A549 (cell line): Measurements from ENCODE around the gene BCR. TPM values are rescaled to one million over a fixed set of nuclear protein-coding genes. Genes with fewer than 3 reads are reported as not detected.

Experiments used
- ATAC-seq, 2 experiments: fragments of 200-7000 bp in 1 of 2; fragments of >200 bp in 1 of 2; cut with Nextera tagmentation in 1 of 2; cut with Tn5 transposase in 1 of 2; 3 replicates each; pipeline versions ENCODE4 v1.8.0 to v1.9.1; 2018 to 2020; ENCODE audit warnings: mild to moderate bottlenecking in 1 of 2, moderate library complexity in 1 of 2
- CTCF ChIA-PET: fragments of 300-600 bp; sonication (Branson Sonifier 250); formaldehyde crosslinking; extraction: SDS; loops from one replicate; lab custom pipeline; 2021; ENCODE audit warnings: antibody characterized with exemption, inconsistent platforms; lab: Yijun Ruan, JAX
- POLR2A ChIA-PET: fragments of 350-600 bp; formaldehyde crosslinking; extraction: SDS; loops from one replicate; lab custom pipeline; 2021; ENCODE audit warnings: antibody characterized with exemption, inconsistent platforms; lab: Yijun Ruan, JAX
- DNase-seq, 2 experiments: peaks; one replicate each; pipeline versions ENCODE4 v3.0.0 to v3.0.0-alpha.2; 2011 to 2016; ENCODE audit warnings: low read depth in 1 of 2, low spot score in 1 of 2
- FAIRE-seq: peaks from 2 replicates; lab custom pipeline; 2011; peaks lifted over from hg19 to GRCh38; lab: Jason Lieb, UNC
- H3K27ac ChIP-seq, 2 experiments: fragments of >200 bp; sonication (Bioruptor Twin); formaldehyde crosslinking; 3 replicates each; pipeline ENCODE4 v1.5.1; 2016 to 2017
- H3K4me1 ChIP-seq: fragments of >200 bp; sonication (Bioruptor Twin); formaldehyde crosslinking; 3 replicates; pipeline ENCODE4 v1.6.1; 2016
- H3K4me2 ChIP-seq: fragments of >200 bp; sonication (Bioruptor Twin); formaldehyde crosslinking; 3 replicates; pipeline ENCODE4 v1.6.1; 2016
- H3K4me3 ChIP-seq: fragments of >200 bp; sonication (Bioruptor Twin); formaldehyde crosslinking; 3 replicates; pipeline ENCODE4 v1.5.1; 2016
- H3K9me3 ChIP-seq: fragments of >200 bp; sonication (Bioruptor Twin); formaldehyde crosslinking; 3 replicates; pipeline ENCODE4 v1.6.1; 2016
- CHD4 ChIP-seq: fragments of 200-600 bp; sonication (generic); IDR thresholded peaks from 2 replicates; pipeline ENCODE4 v1.6.1; 2016; ENCODE audit warnings: antibody characterized with exemption, mild to moderate bottlenecking, borderline replicate concordance
- EHMT2 ChIP-seq: fragments of 200-600 bp; sonication (generic); IDR thresholded peaks from 2 replicates; pipeline ENCODE4 v1.6.1; 2016; ENCODE audit warnings: antibody characterized with exemption, low read depth, mild to moderate bottlenecking, moderate library complexity
- ESRRA ChIP-seq: fragments of 150-350 bp; IDR thresholded peaks from 2 replicates; pipeline ENCODE4 v1.6.1; 2014; ENCODE audit warnings: mild to moderate bottlenecking, low read length, borderline replicate concordance
- FOSB ChIP-seq: fragments of 250-450 bp; sonication (Bioruptor Pico); IDR thresholded peaks from 2 replicates; pipeline ENCODE4 v1.5.0; 2020; ENCODE audit warnings: mild to moderate bottlenecking, moderate library complexity
- FOXS1 ChIP-seq: fragments of 250-450 bp; sonication (Bioruptor Pico); IDR thresholded peaks from 2 replicates; pipeline ENCODE4 v1.5.0; 2020; ENCODE audit warnings: mild to moderate bottlenecking, moderate library complexity
- HEYL ChIP-seq: fragments of 250-450 bp; sonication (Bioruptor Pico); IDR thresholded peaks from 2 replicates; pipeline ENCODE4 v1.8.0; 2021; ENCODE audit warnings: mild to moderate bottlenecking, moderate library complexity
- JUNB ChIP-seq: fragments of >200 bp; sonication (Bioruptor Twin); formaldehyde crosslinking; IDR thresholded peaks from 2 replicates; pipeline ENCODE4 v1.6.1; 2016
- KDM1A ChIP-seq: fragments of 200-600 bp; sonication (generic); IDR thresholded peaks from 2 replicates; pipeline ENCODE4 v1.6.1; 2016; ENCODE audit warnings: low read depth, mild to moderate bottlenecking
- KDM5A ChIP-seq: fragments of 200-600 bp; sonication (generic); IDR thresholded peaks from 2 replicates; pipeline ENCODE4 v1.6.1; 2016; ENCODE audit warnings: antibody characterized with exemption, mild to moderate bottlenecking
- MAZ ChIP-seq: fragments of 150-350 bp; IDR thresholded peaks from 2 replicates; pipeline ENCODE4 v1.6.1; 2014; ENCODE audit warnings: antibody characterized with exemption, low read depth, low read length, borderline replicate concordance
- MYC ChIP-seq: IDR thresholded peaks from 2 replicates; pipeline ENCODE4 v1.6.1; 2012; ENCODE audit warnings: mild to moderate bottlenecking, inconsistent platforms, low read length, improper control_type of control experiment, borderline replicate concordance
- NFE2L2 ChIP-seq: fragments of 150-350 bp; conservative IDR thresholded peaks from 2 replicates; pipeline ENCODE4 v1.6.1; 2014; ENCODE audit warnings: low read length
- NR3C1 ChIP-seq: fragments of >200 bp; sonication (Bioruptor Twin); formaldehyde crosslinking; IDR thresholded peaks from 3 replicates; pipeline ENCODE4 v1.6.1; 2017
- RAD21 ChIP-seq, 2 experiments: fragments of >200 bp in 1 of 2; sonication (Bioruptor Twin) in 1 of 2; formaldehyde crosslinking in 1 of 2; IDR thresholded peaks in 1 of 2; conservative IDR thresholded peaks in 1 of 2; 2 replicates in 1 of 2; 3 replicates in 1 of 2; pipeline ENCODE4 v1.6.1; 2012 to 2018; ENCODE audit warnings: inconsistent platforms in 1 of 2
- RFX5 ChIP-seq: fragments of 450-650 bp; IDR thresholded peaks from 2 replicates; pipeline ENCODE4 v1.7.1; 2014; ENCODE audit warnings: antibody characterized with exemption, mild to moderate bottlenecking, moderate library complexity
- ZFP36 ChIP-seq: fragments of 450-650 bp; IDR thresholded peaks from 2 replicates; pipeline ENCODE4 v1.6.1; 2014; ENCODE audit warnings: borderline replicate concordance; ENCODE audit not compliant: partially characterized antibody
- ZSCAN20 ChIP-seq: fragments of 250-450 bp; sonication (Bioruptor Pico); IDR thresholded peaks from 2 replicates; pipeline ENCODE4 v1.8.0; 2022; ENCODE audit warnings: mild to moderate bottlenecking, moderate library complexity
- WGBS: methylation state at CpG from one replicate; pipeline ENCODE4 v1.1.6; 2017; ENCODE audit errors: missing lambda C conversion rate; 5-methylcytosine and 5-hydroxymethylcytosine counted together
- polyA plus RNA-seq, 4 experiments: library from polyadenylated mRNA; depleted of rRNA in 3 of 4; stranded (reverse); fragments of >200 nt; fragmentation: RNase III in 1 of 4; extraction: RNeasy Plus Mini Kit Qiagen cat#74134 plus additional on column Dnase treatment in 1 of 4; gene quantifications; 2 replicates in 3 of 4; 3 replicates in 1 of 4; pipeline ENCODE4 v1.2.3, GENCODE V29; 2011 to 2017
- TF ChIP-seq, protein P1 (sequence below): fragments of 200-600 bp; sonication (generic); IDR thresholded peaks from 2 replicates; pipeline ENCODE4 v1.6.1; 2016; ENCODE audit warnings: antibody characterized with exemption, mild to moderate bottlenecking, moderate library complexity
- TF ChIP-seq, protein P2 (sequence below): IDR thresholded peaks from 2 replicates; pipeline ENCODE4 v1.6.1; 2012
- TF ChIP-seq, protein P3 (sequence below): fragments of >200 bp; sonication (Bioruptor Twin); formaldehyde crosslinking; IDR thresholded peaks from 3 replicates; pipeline ENCODE4 v1.5.1; 2016
- TF ChIP-seq, protein P4 (sequence below): fragments of 250-450 bp; sonication (Bioruptor Pico); IDR thresholded peaks from 2 replicates; pipeline ENCODE4 v1.5.0; 2021; ENCODE audit warnings: mild to moderate bottlenecking, moderate library complexity, borderline replicate concordance

Gene BCR
- polyA plus RNA-seq, 2 of the 4 experiments (the other 2 are of a cell fraction) = 14.7 to 16.4 TPM

DNA sequence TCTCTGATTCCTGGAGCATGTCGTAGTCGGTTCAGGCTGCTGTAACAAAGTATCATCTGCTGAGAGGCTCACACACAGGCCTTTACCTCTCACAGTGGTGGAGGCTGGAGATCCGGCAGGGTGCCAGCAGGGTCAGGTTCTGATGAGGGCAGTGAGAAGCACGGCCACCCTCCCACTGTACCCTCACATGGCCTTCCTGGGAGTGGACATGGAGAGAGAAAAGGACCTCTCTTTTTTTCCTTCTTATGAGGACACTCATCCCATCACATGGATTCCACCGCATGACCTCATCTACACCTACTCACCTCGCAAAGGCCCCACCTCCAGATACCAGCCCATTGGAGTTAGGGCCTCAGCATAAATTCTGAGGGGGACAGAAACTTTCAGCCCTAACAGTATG, 99.5 kb downstream of the BCR start:
- ATAC-seq (no peak), DNase-seq (no peak), FAIRE-seq (no peak)
- Histone ChIP-seq H3K4me1 (peaks cover 27% of the 10 kb centered on the region), H3K4me2 (no peak overlapping the region), H3K9me3 (no peaks in the 10 kb centered on the region), H3K27ac (no peak overlapping the region; a peak in 1 of 6 replicates), H3K4me3 (no peak overlapping the region)
- TF ChIP-seq NR3C1 (no peak), MAZ (no peak), FOSB (no peak), KDM5A (no peak), CHD4 (no peak), EHMT2 (no peak), JUNB (no peak), ZSCAN20 (CRISPR knock-in tag) (no peak), FOXS1 (CRISPR knock-in tag) (no peak), ZFP36 (no peak), MYC (no peak), RFX5 (no peak)
- TF ChIP-seq, protein P1, sequence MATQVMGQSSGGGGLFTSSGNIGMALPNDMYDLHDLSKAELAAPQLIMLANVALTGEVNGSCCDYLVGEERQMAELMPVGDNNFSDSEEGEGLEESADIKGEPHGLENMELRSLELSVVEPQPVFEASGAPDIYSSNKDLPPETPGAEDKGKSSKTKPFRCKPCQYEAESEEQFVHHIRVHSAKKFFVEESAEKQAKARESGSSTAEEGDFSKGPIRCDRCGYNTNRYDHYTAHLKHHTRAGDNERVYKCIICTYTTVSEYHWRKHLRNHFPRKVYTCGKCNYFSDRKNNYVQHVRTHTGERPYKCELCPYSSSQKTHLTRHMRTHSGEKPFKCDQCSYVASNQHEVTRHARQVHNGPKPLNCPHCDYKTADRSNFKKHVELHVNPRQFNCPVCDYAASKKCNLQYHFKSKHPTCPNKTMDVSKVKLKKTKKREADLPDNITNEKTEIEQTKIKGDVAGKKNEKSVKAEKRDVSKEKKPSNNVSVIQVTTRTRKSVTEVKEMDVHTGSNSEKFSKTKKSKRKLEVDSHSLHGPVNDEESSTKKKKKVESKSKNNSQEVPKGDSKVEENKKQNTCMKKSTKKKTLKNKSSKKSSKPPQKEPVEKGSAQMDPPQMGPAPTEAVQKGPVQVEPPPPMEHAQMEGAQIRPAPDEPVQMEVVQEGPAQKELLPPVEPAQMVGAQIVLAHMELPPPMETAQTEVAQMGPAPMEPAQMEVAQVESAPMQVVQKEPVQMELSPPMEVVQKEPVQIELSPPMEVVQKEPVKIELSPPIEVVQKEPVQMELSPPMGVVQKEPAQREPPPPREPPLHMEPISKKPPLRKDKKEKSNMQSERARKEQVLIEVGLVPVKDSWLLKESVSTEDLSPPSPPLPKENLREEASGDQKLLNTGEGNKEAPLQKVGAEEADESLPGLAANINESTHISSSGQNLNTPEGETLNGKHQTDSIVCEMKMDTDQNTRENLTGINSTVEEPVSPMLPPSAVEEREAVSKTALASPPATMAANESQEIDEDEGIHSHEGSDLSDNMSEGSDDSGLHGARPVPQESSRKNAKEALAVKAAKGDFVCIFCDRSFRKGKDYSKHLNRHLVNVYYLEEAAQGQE = no peak
- TF ChIP-seq, protein P2, sequence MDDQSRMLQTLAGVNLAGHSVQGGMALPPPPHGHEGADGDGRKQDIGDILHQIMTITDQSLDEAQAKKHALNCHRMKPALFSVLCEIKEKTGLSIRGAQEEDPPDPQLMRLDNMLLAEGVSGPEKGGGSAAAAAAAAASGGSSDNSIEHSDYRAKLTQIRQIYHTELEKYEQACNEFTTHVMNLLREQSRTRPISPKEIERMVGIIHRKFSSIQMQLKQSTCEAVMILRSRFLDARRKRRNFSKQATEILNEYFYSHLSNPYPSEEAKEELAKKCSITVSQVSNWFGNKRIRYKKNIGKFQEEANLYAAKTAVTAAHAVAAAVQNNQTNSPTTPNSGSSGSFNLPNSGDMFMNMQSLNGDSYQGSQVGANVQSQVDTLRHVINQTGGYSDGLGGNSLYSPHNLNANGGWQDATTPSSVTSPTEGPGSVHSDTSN = no peak
- TF ChIP-seq, protein P3, sequence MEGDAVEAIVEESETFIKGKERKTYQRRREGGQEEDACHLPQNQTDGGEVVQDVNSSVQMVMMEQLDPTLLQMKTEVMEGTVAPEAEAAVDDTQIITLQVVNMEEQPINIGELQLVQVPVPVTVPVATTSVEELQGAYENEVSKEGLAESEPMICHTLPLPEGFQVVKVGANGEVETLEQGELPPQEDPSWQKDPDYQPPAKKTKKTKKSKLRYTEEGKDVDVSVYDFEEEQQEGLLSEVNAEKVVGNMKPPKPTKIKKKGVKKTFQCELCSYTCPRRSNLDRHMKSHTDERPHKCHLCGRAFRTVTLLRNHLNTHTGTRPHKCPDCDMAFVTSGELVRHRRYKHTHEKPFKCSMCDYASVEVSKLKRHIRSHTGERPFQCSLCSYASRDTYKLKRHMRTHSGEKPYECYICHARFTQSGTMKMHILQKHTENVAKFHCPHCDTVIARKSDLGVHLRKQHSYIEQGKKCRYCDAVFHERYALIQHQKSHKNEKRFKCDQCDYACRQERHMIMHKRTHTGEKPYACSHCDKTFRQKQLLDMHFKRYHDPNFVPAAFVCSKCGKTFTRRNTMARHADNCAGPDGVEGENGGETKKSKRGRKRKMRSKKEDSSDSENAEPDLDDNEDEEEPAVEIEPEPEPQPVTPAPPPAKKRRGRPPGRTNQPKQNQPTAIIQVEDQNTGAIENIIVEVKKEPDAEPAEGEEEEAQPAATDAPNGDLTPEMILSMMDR = no peak
- TF ChIP-seq, protein P4, sequence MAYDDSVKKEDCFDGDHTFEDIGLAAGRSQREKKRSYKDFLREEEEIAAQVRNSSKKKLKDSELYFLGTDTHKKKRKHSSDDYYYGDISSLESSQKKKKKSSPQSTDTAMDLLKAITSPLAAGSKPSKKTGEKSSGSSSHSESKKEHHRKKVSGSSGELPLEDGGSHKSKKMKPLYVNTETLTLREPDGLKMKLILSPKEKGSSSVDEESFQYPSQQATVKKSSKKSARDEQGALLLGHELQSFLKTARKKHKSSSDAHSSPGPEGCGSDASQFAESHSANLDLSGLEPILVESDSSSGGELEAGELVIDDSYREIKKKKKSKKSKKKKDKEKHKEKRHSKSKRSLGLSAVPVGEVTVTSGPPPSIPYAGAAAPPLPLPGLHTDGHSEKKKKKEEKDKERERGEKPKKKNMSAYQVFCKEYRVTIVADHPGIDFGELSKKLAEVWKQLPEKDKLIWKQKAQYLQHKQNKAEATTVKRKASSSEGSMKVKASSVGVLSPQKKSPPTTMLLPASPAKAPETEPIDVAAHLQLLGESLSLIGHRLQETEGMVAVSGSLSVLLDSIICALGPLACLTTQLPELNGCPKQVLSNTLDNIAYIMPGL (CRISPR knock-in tag) = no peak
- POLR2A ChIA-PET = no interaction called here
- CTCF ChIA-PET = interaction anchor here (1.1 to 3.3 kb wide), 5 partner anchors 8 to 106 kb away, joined by 3 to 38 read pairs (median 6); partner anchors contain the start of gene BCR
- 89% methylated on average over 5 of the region's 6 CpGs for WGBS

DNA sequence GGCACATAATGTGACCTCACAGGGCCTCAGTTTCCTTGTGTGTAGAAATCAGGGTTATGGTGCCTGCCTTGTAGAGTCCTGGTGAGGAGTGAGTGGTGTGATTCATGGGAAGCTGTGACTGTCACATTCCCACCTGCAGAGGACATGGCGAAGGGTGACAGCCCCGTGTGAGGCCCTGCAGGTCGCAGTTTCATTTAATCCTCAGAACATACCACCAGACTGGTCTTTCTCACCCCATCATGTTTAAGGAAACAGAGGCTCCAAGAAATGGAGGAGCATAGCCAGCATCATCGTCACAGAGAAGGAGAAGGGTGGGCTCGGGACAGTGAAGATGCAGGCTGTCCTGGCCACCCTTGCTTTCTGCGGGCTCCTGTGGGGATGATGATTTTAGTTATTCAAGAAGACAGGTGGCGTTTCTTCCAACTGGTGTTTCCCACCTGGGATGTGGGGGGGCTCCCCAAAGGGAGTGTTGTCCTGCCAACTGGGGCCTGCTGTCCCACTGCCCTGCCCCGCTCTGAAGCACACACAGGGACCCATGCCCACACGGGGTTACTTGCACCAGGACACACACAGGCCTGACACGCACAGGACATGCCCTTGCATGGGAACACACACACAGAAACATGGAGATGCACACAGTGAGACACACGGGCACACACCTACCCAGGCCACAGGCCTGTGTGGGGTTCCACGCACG, 100.2 kb downstream of the BCR start:
- POLR2A ChIA-PET = no interaction called here
- DNase-seq (no peak), ATAC-seq (no peak), FAIRE-seq (no peak)
- H3K9me3 ChIP-seq = no peaks in the 10 kb centered on the region
- TF ChIP-seq ESRRA (no peak), RAD21 (conservative IDR thresholded peaks at IDR 0.05 in 1 of 2, IDR thresholded peaks at IDR 0.05 in 1 of 2) (no peak), NFE2L2 (no peak), CHD4 (no peak), HEYL (CRISPR knock-in tag) (no peak), KDM1A (no peak)
- TF ChIP-seq, protein P1 = no peak
- TF ChIP-seq, all 56 proteins: peak for 0
- no peak overlapping the region for H3K27ac ChIP-seq
- H3K4me2 ChIP-seq = no peak overlapping the region
- 96% methylated on average over 6 of the region's 13 CpGs for WGBS
- H3K4me3 ChIP-seq = no peak overlapping the region
- CTCF ChIA-PET = interaction anchor here (0.9 to 3.3 kb wide), 4 partner anchors 9 to 124 kb away, joined by 3 to 38 read pairs (median 4); no protein-coding TSS in a partner anchor
- H3K4me1 ChIP-seq = peaks cover 27% of the 10 kb centered on the region
